ENCODE data around the gene PAGR1.
"Not testable (repeated sequence)": the region's sequence is repeated elsewhere in the genome, so short reads cannot be mapped to it uniquely, and the experiment has no call there.

PAGR1 gene

DNA sequence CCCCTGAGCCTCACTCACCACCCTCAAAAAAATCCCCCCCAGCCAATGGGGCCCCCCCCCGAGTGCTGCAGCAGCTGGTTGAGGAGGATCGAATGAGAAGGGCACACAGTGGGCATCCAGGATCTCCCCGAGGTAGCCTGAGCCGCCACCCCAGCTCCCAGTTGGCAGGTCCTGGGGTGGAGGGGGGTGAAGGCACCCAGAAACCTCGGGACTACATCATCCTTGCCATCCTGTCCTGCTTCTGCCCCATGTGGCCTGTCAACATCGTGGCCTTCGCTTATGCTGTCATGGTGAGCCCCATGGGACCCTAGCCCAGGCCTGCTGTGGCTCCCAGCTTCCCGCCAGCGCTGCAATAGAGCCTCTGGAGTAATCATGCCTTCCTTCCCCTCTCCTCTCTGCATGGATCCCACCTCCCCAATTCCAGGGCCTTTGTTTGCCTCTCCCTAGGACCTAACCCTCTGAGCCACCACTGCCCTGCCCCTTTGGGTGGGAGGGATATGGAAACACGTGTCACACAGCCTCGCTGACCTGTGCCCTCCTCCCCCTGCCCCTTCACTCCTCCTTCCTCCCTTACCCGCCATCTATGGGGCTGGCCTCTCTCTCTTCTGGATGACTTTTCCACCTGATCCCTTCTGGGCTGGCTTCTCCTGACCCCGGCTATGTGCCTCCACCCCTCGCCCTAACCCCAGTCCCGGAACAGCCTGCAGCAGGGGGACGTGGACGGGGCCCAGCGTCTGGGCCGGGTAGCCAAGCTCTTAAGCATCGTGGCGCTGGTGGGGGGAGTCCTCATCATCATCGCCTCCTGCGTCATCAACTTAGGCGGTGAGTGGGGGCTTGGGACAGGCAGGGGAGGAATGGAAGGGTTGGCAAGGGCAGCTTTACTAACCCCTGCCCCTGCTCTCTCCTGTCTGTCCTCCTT, 2.0 kb upstream of the PAGR1 start:
- no peak for DNase-seq

DNA sequence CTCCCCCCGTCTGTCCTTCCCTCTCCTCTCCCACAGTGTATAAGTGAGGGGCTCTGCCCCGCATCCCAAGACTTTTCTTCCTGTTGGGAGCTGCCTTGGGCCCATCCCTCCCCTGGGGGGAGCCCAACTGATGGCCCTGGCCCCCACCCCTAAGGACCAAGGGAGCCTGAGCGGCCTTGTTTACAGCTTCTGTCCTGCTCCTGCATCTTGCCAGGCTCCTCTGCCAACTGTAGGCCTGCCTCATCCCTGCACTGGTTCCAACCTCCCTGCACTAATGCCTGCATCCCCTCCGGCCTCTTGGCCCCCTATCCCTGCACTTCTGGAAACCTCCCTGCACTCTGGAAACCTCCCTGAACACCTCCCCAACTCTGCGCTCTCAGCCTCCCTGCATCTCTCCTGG, 1.4 kb upstream of the PAGR1 start:
- DNase-seq, result no peak

DNA sequence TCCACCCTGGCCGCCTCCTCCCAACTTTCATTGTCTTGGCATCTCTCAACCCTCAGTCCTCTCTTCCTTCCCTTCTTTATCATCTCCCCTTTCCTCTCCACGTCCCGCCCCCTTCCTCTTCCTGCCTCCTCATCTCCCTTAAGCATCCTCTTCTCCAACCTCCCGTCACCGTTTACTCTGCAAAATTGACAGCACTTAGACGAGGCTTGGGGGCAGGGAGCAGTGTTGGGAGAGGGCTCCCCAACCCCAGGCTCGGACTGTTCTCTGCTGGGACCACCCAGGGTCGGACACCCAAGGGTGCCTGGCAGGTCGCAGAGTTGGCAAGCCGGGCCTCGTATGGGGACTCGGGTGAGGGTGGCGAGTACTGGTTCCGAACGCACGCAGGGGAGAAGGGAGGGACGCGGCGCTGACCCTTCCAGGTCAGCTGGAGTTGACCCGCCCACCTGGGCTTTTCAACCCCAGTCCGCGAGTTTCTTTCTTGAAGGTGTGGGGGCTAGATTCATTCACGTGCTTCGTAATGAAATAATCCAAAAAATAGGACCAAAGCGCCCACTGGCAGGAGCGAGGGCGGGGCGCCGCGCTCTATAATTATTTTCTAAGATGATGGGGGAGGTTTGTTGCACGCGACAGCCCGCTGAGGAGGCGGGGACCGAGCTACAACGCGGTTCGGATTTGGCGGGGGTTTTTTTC, 775 bp upstream of the PAGR1 start:
- no peak for DNase-seq

DNA sequence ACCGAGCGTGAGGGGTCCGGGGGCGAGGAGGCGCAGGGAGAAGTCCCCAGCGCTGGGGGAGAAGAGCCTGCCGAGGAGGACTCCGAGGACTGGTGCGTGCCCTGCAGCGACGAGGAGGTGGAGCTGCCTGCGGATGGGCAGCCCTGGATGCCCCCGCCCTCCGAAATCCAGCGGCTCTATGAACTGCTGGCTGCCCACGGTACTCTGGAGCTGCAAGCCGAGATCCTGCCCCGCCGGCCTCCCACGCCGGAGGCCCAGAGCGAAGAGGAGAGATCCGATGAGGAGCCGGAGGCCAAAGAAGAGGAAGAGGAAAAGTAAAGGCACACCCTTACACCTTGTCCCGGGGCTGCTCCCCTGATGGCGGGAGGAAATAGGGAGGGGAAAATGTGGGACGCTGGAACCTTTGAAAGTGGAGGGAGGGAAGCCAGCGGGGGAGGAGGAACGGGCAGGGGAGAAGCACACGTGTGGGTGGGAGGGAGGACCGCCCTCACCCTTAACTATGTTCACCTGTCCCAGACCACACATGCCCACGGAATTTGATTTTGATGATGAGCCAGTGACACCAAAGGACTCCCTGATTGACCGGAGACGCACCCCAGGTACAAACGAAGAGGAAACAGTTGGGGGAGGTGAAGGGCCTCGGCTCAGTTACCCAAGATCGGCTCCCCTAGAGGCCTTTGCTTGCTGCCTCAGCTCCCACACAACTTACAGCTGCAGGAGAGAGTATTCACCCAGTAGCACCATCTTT, 916 bp downstream of the PAGR1 start:
- DNase-seq, result peak; percentile 47

DNA sequence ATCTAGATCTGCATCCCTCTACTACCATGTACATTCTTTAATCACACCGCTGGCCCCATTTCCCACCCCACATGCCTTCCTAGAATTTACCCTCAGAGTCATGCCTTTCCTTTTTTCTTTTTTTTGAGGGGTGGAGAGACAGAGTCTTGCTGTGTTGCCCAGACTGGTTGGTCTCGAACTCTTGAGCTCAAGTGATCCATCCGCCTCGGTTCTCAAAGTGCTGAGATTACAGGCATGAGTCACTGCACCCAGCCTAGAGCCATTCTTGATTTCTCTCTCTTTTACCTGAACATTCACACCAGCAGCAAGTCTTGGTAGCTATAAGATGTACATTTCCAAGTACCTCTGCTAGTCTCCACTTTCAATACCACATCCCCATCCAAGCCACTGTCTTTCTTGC, 2.1 kb downstream of the PAGR1 start:
- no peak for DNase-seq

DNA sequence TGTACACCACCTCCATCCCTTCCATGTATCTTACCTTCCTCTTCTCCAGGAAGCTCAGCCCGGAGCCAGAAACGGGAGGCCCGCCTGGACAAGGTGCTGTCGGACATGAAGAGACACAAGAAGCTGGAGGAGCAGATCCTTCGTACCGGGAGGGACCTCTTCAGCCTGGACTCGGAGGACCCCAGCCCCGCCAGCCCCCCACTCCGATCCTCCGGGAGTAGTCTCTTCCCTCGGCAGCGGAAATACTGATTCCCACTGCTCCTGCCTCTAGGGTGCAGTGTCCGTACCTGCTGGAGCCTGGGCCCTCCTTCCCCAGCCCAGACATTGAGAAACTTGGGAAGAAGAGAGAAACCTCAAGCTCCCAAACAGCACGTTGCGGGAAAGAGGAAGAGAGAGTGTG, 3.6 kb downstream of the PAGR1 start:
- DNase-seq, result no peak

DNA sequence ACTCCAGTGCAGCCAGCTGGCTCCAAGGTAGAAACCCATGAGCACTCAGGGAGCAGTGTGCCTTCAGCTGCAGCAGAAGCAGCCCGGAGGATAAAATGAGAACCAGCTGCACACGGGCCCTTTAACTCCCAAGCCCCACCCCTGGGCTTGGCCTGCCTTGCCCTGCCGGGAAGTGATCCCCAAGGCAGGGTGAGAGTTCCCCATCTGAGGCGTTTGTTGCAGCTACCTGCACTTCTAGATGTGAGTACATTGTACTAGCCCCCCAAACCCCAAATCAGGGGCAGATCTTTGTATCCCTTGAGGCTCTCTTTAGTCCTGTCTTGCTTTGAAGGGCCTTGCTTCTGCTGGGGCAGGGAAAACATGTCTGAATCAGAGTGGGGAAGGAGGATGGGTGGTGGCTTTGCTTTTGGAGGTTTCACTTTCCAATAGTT, 4.3 kb downstream of the PAGR1 start, which contains the start of gene MVP:
Gene MVP, plus strand, starts transcription at position 192 of the 431 bp plus-strand sequence. CDS start 10,088 bp downstream, outside the sequence.
- peak; percentile 70 for DNase-seq

DNA sequence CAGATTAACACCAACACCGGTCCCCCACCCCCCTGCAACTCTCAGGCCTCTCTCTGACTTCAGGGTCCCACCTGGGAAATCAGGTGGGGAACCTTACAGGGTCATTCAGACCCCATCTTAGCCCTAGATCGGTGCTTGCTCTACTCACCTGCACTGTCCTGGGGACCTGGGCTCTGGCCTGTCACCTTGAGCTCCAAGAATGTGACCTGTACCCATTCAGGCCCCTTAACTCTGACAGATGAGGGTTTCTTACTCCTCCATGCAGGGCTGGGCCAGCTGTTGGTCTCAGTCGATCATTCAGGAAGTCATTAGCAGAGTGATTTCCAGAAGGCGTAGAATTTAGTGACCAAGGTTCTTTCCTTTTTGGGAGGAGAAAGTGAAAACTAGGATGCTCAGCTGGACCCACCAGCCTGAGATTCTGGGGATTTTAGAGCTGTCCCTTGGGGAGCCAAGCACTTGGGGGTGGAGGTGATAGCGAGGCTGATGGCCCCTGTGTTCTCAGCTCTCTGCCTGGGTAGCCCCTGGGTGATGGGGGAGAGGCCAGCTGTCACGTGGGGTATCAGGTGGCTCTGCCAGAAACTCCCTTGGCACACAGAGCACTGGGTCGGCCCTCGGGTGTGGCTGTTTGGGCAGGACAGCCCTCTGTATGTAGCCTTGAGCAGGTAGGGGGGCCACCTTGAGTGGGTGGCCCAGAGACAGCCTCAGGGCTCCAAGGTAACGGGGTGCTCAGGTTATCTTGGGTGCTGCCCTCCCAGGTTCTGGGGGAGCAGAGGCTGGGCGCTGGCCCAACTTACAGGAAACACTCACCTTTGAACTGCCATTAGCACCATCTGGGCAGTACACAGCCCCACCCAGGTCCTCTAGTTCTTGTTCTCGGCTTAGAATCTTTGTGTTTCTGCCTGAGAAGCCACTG, 5.0 kb downstream of the PAGR1 start:
- DNase-seq, result no peak

DNA sequence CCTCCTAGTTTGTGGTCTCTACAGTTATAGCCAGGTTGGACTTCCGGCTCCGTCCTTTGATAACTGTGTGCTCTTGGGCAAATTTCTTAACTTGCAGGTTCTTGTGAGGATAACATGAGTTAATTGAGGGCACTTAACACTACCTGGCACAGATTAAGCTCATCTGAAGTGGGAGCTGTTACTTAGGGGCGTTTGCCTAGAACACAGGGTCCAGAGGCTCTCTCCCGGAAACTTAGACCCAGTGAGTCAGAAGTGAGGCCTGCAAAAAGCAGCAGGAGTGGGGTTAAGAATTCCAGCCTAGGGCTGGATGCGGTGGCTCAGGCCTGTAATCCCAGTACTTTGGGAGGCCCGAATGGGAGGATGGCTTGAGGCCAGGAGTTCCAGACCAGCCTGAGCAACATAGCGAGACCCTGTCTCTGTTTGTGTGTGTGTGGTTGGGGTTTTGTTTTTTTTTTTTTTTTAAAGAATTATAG, 5.7 kb downstream of the PAGR1 start:
- no peak for DNase-seq

DNA sequence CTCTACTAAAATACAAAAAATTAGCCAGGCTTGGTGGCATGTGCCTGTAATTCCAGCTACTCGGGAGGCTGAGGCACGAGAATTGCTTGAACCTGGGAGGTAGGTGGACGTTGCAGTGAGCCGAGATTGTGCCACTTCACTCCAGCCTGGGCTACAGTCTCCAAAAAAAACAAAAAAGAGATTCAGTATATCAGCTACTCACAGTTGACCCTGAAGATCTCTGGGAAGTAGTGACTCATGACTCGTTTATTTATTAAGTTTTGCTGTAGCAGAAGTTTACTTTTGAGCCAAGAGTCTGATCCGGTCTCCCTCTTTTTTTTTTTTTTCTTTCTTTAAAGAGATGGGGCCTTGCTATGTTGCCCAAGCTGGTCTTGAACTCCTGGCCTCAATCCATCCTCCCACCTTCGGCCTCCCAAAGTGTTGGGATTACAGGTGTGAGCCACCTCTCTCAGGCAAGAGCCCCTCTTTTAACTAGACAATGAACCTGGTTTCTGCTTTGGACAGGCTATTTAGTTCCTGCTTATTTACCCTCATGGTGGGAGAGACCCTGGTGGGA, 8.7 kb downstream of the PAGR1 start:
- peak; percentile 33 for DNase-seq

DNA sequence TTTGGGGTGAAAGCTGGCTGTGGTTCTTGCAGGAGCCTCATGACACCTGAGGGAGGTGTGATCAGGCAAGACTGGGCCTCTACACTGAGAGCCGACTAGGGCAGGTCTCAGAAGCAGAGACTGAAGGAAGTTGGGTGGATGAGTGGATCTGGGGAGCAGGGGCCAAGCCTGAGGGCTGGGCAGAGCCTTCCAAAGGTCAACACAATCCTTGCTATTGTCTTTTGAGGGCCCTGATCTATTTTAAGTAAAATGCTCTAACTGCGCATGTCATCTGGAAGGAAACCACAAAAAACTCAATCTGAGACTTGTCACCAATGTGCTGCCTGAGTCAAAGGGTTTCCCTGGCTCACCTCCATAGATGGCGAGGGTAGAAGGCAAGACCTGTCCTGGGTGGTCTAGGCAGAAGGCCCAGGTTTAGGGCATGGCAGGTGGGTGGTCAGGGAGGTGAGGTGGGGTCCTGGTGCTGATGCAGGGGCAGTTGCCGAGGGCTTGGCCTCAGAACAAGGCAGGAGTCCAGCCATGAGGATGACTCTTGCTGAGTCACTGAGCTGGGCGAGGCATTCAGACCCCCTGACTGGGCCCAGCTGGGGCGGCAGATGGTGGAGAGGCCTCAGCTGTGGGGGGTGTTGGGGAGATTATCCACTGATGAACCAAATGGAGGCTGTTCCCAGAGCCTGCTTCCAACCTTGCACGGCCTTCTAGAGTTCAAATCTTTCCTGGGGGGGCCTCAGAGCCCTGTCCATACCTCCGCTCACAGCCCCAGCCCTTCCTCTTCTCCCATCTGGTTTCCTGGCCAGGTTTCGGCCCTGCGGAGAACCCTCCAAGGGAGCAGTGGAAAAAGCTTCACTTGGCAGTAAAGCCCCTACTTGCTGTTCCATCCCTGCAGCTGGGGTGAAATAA, 9.4 kb downstream of the PAGR1 start:
- DNase-seq, result peak; percentile 37

DNA sequence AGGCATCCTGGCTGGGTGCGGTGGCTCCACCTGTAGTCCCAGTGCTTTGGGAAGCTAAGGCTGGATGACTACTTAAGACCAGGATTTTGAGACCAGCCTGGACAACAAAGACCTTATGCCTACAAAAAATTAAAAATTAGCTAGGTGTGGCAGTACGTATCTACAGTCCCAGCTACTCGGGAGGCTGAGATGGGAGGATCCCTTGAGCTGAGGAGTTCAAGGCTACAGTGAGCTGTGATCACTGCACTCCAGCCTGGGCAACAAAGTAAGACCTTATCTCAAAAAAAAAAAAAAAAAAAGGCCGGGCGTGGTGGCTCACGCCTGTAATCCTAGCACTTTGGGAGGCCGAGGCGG, 10.4 kb downstream of the PAGR1 start:
- DNase-seq, result no peak

DNA sequence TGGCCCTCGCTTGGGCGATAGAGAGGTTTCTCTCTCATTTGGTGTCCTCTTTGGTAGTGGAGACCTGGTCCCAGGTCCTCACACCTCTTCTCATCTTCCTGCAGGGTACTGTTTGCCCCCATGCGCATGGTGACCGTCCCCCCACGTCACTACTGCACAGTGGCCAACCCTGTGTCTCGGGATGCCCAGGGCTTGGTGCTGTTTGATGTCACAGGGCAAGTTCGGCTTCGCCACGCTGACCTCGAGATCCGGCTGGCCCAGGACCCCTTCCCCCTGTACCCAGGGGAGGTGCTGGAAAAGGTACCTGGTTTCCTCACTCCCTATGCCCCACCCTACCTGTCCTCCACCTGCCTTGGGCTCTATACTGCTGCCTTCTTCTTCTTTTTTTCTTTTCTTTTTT, 14.8 kb downstream of the PAGR1 start:
- no peak for DNase-seq

DNA sequence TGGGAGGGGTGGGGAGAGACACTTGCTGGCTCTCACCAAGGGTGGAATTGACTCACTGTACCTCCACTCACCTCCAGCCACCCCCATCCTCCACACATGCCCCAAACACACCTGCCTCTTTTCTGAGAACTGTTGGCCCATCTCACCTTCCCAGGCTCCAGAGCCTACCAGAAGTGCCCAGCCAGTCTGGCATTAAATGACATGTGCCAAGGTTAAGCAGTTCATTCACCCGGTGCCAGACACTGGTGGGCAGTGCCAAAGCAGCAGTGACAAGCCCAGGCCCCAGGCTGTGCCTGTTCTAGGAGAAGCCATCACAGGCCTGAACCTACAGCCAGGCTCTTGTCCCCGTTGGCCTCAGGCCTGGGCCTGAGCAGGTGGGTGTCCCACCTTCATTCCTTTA, 15.5 kb downstream of the PAGR1 start:
- DNase-seq, result no peak

DNA sequence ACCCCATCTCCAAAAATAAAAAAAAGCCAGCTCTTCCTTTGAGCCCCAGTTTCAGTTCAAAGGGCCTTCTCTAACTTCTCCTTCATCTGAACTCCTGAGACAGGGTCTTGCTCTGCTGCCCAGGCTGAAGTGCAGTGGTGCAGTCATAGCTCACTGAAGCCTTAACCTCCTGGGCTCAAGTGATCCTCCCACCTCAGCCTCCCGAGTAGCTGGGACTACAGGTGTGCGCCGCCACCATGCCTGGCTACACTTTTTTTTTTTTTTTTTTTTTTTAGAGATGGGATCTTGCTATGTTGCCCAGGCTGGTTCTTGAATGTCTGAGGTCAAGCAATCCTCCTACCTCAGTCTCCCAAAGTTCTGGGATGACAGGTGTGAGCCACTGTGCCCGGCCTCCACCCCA, 17.3 kb downstream of the PAGR1 start:
- DNase-seq, result not testable (repeated sequence)

DNA sequence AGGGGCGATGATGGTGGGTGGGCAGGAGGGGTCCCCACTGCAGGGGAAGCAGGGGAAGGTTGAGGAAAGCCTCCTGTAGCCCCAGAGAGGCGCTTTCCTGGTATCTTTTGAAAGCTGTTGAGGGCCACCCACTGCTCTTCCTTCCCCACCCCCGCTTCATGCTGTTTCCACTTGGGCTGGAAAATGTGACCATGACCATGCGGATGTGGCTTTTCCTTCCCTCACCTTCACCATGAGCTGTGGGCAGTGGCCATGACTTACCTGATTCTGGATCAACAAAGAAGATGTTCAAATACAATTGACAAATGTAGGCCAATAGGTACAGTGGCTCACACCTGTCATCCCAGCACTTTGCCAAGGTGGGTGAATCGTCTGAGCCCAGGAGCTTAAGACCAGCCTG, 18.1 kb downstream of the PAGR1 start:
- DNase-seq, result no peak

DNA sequence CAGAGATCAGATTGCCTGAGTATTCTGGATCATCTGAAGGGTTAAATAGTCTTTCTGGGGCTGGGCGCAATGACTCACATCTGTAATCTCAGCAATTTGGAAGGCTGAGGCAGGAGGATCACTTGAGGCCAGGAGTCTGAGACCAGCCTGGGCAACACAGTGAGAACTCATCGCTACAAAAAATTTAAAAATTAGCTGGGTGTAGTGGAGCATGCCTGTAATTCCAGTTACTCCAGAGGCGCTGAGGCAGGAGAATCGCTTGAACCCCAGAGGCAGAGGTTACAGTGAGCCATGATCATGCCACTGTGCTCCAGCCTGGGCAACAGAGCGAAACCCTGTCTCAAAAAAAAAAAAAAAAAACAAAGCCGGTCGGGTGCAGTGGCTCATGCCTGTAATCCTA, 20.0 kb downstream of the PAGR1 start:
- no peak for DNase-seq

DNA sequence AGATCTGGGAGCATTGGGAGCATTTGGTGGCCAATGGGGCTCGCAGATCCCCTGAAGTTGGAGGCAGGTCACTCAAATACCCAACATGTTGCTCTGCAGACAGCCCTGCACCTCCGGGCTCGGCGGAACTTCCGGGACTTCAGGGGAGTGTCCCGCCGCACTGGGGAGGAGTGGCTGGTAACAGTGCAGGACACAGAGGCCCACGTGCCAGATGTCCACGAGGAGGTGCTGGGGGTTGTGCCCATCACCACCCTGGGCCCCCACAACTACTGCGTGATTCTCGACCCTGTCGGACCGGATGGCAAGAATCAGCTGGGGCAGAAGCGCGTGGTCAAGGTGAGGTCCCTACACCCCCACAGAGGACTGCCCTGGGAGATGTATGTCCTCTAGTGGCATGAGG, 20.7 kb downstream of the PAGR1 start:
- no peak for DNase-seq

DNA sequence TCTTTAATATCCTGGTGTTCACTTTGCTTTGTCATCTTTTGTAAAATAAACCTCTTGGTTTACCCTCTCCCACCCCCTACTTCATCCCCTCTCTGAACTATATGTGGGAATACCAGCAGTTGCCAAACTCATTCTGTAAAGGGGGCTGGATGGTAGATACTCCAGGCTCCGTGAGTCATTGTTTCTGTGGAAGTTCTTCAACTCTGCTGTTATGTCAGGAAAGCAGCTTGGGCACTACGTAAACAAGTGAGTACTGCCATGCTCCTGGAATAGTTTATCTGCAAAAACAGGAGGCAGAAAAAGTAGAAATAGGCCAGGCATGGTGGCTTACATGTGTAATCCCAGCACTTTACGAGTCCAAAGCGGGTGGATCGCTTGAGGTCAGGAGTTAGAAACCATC, 21.9 kb downstream of the PAGR1 start:
- no peak for DNase-seq

DNA sequence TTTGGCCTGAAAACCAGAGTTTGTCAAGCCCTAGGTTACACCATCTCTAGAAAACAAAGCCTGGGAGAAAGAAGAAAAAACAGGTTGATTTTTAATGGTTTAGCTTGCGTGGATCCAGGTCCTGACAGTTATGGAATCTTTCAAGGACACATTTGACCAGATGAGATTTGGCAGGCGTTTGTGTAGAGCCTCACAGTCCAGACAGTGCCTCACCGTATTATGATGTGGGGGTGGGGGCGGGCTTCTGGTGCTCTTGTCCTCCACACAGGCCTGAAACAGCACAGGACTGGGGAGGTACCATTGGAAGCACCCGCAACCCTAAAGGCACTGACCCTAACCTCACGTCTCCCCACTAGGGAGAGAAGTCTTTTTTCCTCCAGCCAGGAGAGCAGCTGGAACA, 23.9 kb downstream of the PAGR1 start:
- no peak for DNase-seq

DNA sequence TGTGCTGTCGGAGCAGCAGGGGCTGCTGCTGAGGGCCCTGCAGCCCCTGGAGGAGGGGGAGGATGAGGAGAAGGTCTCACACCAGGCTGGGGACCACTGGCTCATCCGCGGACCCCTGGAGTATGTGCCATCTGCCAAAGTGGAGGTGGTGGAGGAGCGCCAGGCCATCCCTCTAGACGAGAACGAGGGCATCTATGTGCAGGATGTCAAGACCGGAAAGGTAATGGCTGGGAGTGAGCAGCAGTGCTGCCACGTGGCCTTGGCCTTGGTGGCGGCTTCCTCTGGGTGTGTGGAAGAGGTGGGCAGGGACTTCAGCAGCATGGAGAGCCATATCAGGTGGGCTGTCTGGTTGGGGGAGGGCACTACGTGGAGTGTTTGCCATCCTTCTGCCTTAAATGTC, 24.3 kb downstream of the PAGR1 start:
- DNase-seq, result no peak
